ENCODE measurements around the gene FSTL4. TPM values are rescaled to one million over a fixed set of nuclear protein-coding genes. Genes with fewer than 3 reads are reported as not detected.

The FSTL4 gene
- polyA plus RNA-seq, 1 donor from 2014 or later: 0.57 TPM

GRCh38 chr5:133159543-133159942, 452.8 kb downstream of the FSTL4 start:
- H3F3A ChIP-seq (ENCODE audit: insufficient read depth, low read length, poor library complexity, severe bottlenecking): no peaks in the 10 kb centered on the region
- no peak overlapping the region for H3K4me3 ChIP-seq (ENCODE audit: low read length)
- no peaks in the 10 kb centered on the region for H3K27me3 ChIP-seq (ENCODE audit: insufficient read depth, low read depth, low read length)
- no peak overlapping the region for H3K4me2 ChIP-seq (ENCODE audit: low read length)
- no peaks in the 10 kb centered on the region for H3K79me2 ChIP-seq (replicated peaks; ENCODE audit: insufficient read depth, low read length)
- H3K36me3 ChIP-seq (ENCODE audit: insufficient read depth, low read length): no peaks in the 10 kb centered on the region
- H3K27ac ChIP-seq (ENCODE audit: low read length): no peak overlapping the region
- no peak overlapping the region for H3K9ac ChIP-seq (ENCODE audit: low read length)
- TF ChIP-seq RAD21 (conservative IDR thresholded peaks at IDR 0.05): no peak
- no peak for TF ChIP-seq TAF1 (IDR thresholded peaks at IDR 0.05; ENCODE audit: low read depth)
- TF ChIP-seq EZH2 (IDR thresholded peaks at IDR 0.05; ENCODE audit: borderline replicate concordance, insufficient read depth, low read length, poor library complexity, severe bottlenecking): no peak
- no peak for TF ChIP-seq SMC3 (conservative IDR thresholded peaks at IDR 0.05; ENCODE audit: poor library complexity)
- TF ChIP-seq CTCF (IDR thresholded peaks at IDR 0.05; ENCODE audit: poor library complexity, severe bottlenecking): no peak
- no peak for TF ChIP-seq POLR2AphosphoS5 (IDR thresholded peaks at IDR 0.05)
- TF ChIP-seq REST (IDR thresholded peaks at IDR 0.05; ENCODE audit: borderline replicate concordance): no peak
- no peak for TF ChIP-seq MXI1 (conservative IDR thresholded peaks at IDR 0.05; ENCODE audit: poor library complexity, severe bottlenecking)
- no peak for TF ChIP-seq EP300 (conservative IDR thresholded peaks at IDR 0.05; ENCODE audit: poor library complexity, severe bottlenecking)
- no peaks in the 10 kb centered on the region for H3K9me3 ChIP-seq (ENCODE audit: low read length)
- no peaks in the 10 kb centered on the region for H4K20me1 ChIP-seq (ENCODE audit: insufficient read depth)
- no peaks in the 10 kb centered on the region for H3K9me2 ChIP-seq (ENCODE audit: insufficient read depth, low read length)
- H2AFZ ChIP-seq (ENCODE audit: low read depth, low read length): no peak overlapping the region

- Histone ChIP-seq H3K9me2 (ENCODE audit: insufficient read depth, low read length) (no peaks in the 10 kb centered on the region), H3K27me3 (ENCODE audit: insufficient read depth, low read depth, low read length) (no peaks in the 10 kb centered on the region), H3K79me2 (replicated peaks; ENCODE audit: insufficient read depth, low read length) (no peaks in the 10 kb centered on the region), H3K9ac (ENCODE audit: low read length) (no peak overlapping the region), H3K4me3 (ENCODE audit: low read length) (no peak overlapping the region), H3K4me2 (ENCODE audit: low read length) (no peak overlapping the region), H3K27ac (ENCODE audit: low read length) (no peak overlapping the region), H3F3A (ENCODE audit: insufficient read depth, low read length, poor library complexity, severe bottlenecking) (no peaks in the 10 kb centered on the region), H3K9me3 (ENCODE audit: low read length) (no peaks in the 10 kb centered on the region), H4K20me1 (ENCODE audit: insufficient read depth) (no peaks in the 10 kb centered on the region), H3K36me3 (ENCODE audit: insufficient read depth, low read length) (no peaks in the 10 kb centered on the region), H2AFZ (ENCODE audit: low read depth, low read length) (no peak overlapping the region)
- TF ChIP-seq RAD21 (conservative IDR thresholded peaks at IDR 0.05) (no peak), MXI1 (conservative IDR thresholded peaks at IDR 0.05; ENCODE audit: poor library complexity, severe bottlenecking) (no peak), SMC3 (conservative IDR thresholded peaks at IDR 0.05; ENCODE audit: poor library complexity) (no peak), REST (IDR thresholded peaks at IDR 0.05; ENCODE audit: borderline replicate concordance) (no peak), CTCF (IDR thresholded peaks at IDR 0.05; ENCODE audit: poor library complexity, severe bottlenecking) (no peak), EP300 (conservative IDR thresholded peaks at IDR 0.05; ENCODE audit: poor library complexity, severe bottlenecking) (no peak), EZH2 (IDR thresholded peaks at IDR 0.05; ENCODE audit: borderline replicate concordance, insufficient read depth, low read length, poor library complexity, severe bottlenecking) (no peak), POLR2AphosphoS5 (IDR thresholded peaks at IDR 0.05) (no peak), TAF1 (IDR thresholded peaks at IDR 0.05; ENCODE audit: low read depth) (no peak)
Measured at GRCh38 chr5:133155326-133155969, 456.9 kb downstream of the FSTL4 start.

Data from neural cell (in vitro differentiated cells).